ENCODE measurements around the gene TBXA2R.

DNA sequence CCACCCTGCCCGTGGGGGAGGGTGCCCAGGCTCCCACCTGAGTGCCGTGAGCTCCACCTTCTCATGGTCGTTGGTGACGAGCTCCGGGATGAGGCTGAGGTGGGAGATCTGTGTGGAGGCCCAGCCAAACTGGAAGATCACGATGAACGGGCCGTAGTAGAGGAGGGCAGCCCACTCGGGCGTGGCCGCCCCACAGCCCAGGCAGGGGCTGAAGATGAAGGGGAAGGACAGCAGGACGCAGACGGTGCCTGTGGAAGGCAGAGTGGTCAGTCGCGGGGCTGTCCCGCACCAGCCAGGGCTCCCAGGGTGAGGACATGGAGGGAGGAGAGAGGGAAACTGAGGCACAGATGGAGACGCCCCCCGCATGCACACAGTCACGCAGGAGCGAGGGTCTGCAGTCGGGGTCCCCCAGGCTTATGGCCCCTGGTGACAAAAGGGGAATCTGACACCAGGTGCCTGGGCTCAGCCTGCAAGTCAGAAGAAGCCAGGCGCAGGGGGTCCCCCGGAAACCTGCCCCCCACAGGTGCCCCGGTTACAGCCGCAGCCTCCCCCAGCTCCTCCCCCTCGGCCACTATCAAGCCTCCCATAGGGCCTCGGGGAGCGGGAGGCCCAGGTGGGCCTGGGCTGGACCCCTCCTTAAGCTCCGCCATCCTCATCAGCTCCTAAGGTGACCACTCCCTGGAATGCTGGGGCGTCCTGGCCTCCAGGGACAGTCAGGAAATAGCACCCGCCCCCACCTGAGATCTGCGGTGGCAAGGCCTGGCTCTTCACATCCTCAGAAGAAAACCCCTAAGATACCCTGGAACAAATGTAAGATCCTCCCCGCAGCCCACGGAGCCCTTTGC, 55.5 kb downstream of the TBXA2R start:
- no peak for TF ChIP-seq POLR2AphosphoS5 (IDR thresholded peaks at IDR 0.05)
- TF ChIP-seq, protein P1, sequence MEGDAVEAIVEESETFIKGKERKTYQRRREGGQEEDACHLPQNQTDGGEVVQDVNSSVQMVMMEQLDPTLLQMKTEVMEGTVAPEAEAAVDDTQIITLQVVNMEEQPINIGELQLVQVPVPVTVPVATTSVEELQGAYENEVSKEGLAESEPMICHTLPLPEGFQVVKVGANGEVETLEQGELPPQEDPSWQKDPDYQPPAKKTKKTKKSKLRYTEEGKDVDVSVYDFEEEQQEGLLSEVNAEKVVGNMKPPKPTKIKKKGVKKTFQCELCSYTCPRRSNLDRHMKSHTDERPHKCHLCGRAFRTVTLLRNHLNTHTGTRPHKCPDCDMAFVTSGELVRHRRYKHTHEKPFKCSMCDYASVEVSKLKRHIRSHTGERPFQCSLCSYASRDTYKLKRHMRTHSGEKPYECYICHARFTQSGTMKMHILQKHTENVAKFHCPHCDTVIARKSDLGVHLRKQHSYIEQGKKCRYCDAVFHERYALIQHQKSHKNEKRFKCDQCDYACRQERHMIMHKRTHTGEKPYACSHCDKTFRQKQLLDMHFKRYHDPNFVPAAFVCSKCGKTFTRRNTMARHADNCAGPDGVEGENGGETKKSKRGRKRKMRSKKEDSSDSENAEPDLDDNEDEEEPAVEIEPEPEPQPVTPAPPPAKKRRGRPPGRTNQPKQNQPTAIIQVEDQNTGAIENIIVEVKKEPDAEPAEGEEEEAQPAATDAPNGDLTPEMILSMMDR (IDR thresholded peaks at IDR 0.05) = no peak

Measured in suprapubic skin (tissue), 3 donors.